ENCODE measurements around the gene SORCS1.

DNA sequence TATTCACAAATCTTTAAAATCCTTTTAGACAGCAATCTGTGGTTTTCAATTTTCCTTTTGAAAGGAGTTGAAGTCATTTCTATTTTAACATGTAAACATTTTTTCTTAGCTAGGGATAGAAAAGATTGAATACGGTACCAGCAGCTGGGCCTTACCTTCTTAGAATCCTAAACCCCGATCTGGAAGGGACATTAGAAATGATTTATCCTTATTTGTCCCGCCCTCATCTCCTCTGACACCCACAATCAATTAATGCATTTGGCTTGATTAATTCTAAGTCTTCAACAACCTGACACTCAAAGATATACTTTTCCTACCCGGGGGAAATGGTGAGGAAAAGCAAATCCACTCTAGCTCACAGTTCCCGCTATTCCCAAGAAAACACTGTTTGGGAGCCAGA lies 100.4 kb downstream of the SORCS1 start:
- TF ChIP-seq EZH2 (IDR thresholded peaks at IDR 0.05) (no peak), POLR2AphosphoS5 (IDR thresholded peaks at IDR 0.05; ENCODE audit: borderline replicate concordance, low read depth, low read length) (no peak), FOXP2 (optimal IDR thresholded peaks at IDR 0.05; ENCODE audit: control extremely low read depth, extremely low read length, insufficient read depth) (no peak)
